AG04449 (cell line): ENCODE results near the gene NRG2.

ENCODE experiments used
- CTCF ChIA-PET: fragments of 350-600 bp; formaldehyde crosslinking; extraction: SDS; loops from one replicate; lab custom pipeline; 2021; ENCODE audit warnings: antibody characterized with exemption; lab: Yijun Ruan, JAX
- POLR2A ChIA-PET: fragments of 400-600, 350-600 bp; formaldehyde crosslinking; extraction: SDS; loops from one replicate; lab custom pipeline; 2020; ENCODE audit warnings: antibody characterized with exemption, inconsistent platforms; lab: Yijun Ruan, JAX
- DNase-seq: peaks from one replicate; pipeline ENCODE4 v3.0.0-alpha.2; 2010; ENCODE audit warnings: low read depth, low spot score
- H3K4me3 ChIP-seq: 2 replicates; pipeline ENCODE4 v1.5.1; 2011; ENCODE audit warnings: low read depth, mild to moderate bottlenecking, control low read depth, low read length
- CTCF ChIP-seq: IDR thresholded peaks from one replicate; pipeline ENCODE4 v1.5.1; 2011; ENCODE audit warnings: mild to moderate bottlenecking, moderate library complexity, low read length, control low read depth, inconsistent platforms; ENCODE audit not compliant: insufficient read depth; ENCODE audit errors: missing control alignments

NRG2 gene

GRCh38 chr5:139903450-139903794, 139.7 kb downstream of the NRG2 start:
- no peak for TF ChIP-seq CTCF
- CTCF ChIA-PET = no interaction called here
- H3K4me3 ChIP-seq = no peak overlapping the region
- DNase-seq = no peak
- POLR2A ChIA-PET = no interaction called here

GRCh38 chr5:139901986-139902385, 141.1 kb downstream of the NRG2 start:
- no peak for TF ChIP-seq CTCF
- DNase-seq = no peak
- H3K4me3 ChIP-seq = no peak overlapping the region
- CTCF ChIA-PET = interaction anchor here (0.8 to 1.4 kb wide), 2 partner anchors 11 to 67 kb away, joined by 3 to 5 read pairs; no protein-coding TSS in a partner anchor
- POLR2A ChIA-PET = no interaction called here

GRCh38 chr5:139901251-139901575, 141.9 kb downstream of the NRG2 start:
- no peak for TF ChIP-seq CTCF
- no peak overlapping the region for H3K4me3 ChIP-seq
- no peak for DNase-seq
- ChIA-PET POLR2A (no interaction called here), CTCF (no interaction called here)

- CTCF ChIA-PET = no interaction called here
- no peak for TF ChIP-seq CTCF
- POLR2A ChIA-PET = no interaction called here
- DNase-seq = no peak
- H3K4me3 ChIP-seq = no peak overlapping the region
Measured at GRCh38 chr5:139900546-139901250, 142.4 kb downstream of the NRG2 start.

GRCh38 chr5:139898981-139899380, 144.1 kb downstream of the NRG2 start:
- ChIA-PET CTCF (interaction anchor here (0.8 to 1.0 kb wide), 2 partner anchors 10 to 19 kb away, joined by 3 read pairs; no protein-coding TSS in a partner anchor), POLR2A (no interaction called here)
- TF ChIP-seq CTCF = no peak
- H3K4me3 ChIP-seq = no peak overlapping the region
- no peak for DNase-seq

- DNase-seq = no peak
- TF ChIP-seq CTCF = no peak
- CTCF ChIA-PET = no interaction called here
- H3K4me3 ChIP-seq = no peak overlapping the region
- POLR2A ChIA-PET = no interaction called here
Measured at GRCh38 chr5:139897982-139898381, 145.1 kb downstream of the NRG2 start.
